A549 (cell line): ENCODE measurements around the gene LUZP2.

Source experiments
- CTCF ChIP-seq: fragments of >200 bp; sonication (Bioruptor Twin); formaldehyde crosslinking; IDR thresholded peaks from 3 replicates; pipeline ENCODE4 v1.5.1; 2016
- EP300 ChIP-seq, 2 experiments: fragments of >200 bp; sonication (Bioruptor Twin); formaldehyde crosslinking; IDR thresholded peaks; 2 replicates in 1 of 2; 3 replicates in 1 of 2; pipeline ENCODE4 v1.6.1; 2016 to 2017
- FOSB ChIP-seq: fragments of 250-450 bp; sonication (Bioruptor Pico); IDR thresholded peaks from 2 replicates; pipeline ENCODE4 v1.5.0; 2020; ENCODE audit warnings: mild to moderate bottlenecking, moderate library complexity
- HDAC2 ChIP-seq: fragments of 200-600 bp; sonication (generic); IDR thresholded peaks from 2 replicates; pipeline ENCODE4 v1.6.1; 2016
- JUN ChIP-seq, 2 experiments: fragments of >200 bp; sonication (Bioruptor Twin); formaldehyde crosslinking; IDR thresholded peaks; 2 replicates in 1 of 2; 3 replicates in 1 of 2; pipeline ENCODE4 v1.6.1; 2016 to 2017
- KDM1A ChIP-seq: fragments of 200-600 bp; sonication (generic); IDR thresholded peaks from 2 replicates; pipeline ENCODE4 v1.6.1; 2016; ENCODE audit warnings: low read depth, mild to moderate bottlenecking
- MAFK ChIP-seq: fragments of 450-650 bp; IDR thresholded peaks from 2 replicates; pipeline ENCODE4 v1.6.1; 2014; ENCODE audit not compliant: partially characterized antibody
- MAX ChIP-seq: IDR thresholded peaks from 2 replicates; pipeline ENCODE4 v1.6.1; 2012
- NR3C1 ChIP-seq: fragments of >200 bp; sonication (Bioruptor Twin); formaldehyde crosslinking; IDR thresholded peaks from 3 replicates; pipeline ENCODE4 v1.6.1; 2017
- POLR2A ChIP-seq: IDR thresholded peaks from 2 replicates; pipeline ENCODE4 v1.6.1; 2012; ENCODE audit warnings: mild to moderate bottlenecking, low read length
- RAD21 ChIP-seq, 2 experiments: fragments of >200 bp in 1 of 2; sonication (Bioruptor Twin) in 1 of 2; formaldehyde crosslinking in 1 of 2; IDR thresholded peaks in 1 of 2; conservative IDR thresholded peaks in 1 of 2; 2 replicates in 1 of 2; 3 replicates in 1 of 2; pipeline ENCODE4 v1.6.1; 2012 to 2018; ENCODE audit warnings: inconsistent platforms in 1 of 2
- RARB ChIP-seq: fragments of 250-450 bp; sonication (Bioruptor Pico); IDR thresholded peaks from 2 replicates; pipeline ENCODE4 v1.8.0; 2021; ENCODE audit warnings: mild to moderate bottlenecking, moderate library complexity
- USF2 ChIP-seq: fragments of 450-650 bp; IDR thresholded peaks from 2 replicates; pipeline ENCODE4 v1.6.1; 2014; ENCODE audit warnings: antibody characterized with exemption
- ZFP36 ChIP-seq: fragments of 450-650 bp; IDR thresholded peaks from 2 replicates; pipeline ENCODE4 v1.6.1; 2014; ENCODE audit warnings: borderline replicate concordance; ENCODE audit not compliant: partially characterized antibody

GRCh38 chr11:24896118-24896835 lies 399.4 kb downstream of the LUZP2 start:
- TF ChIP-seq CTCF (no peak), HDAC2 (no peak), MAFK (no peak), NR3C1 (no peak), POLR2A (no peak), MAX (no peak), RAD21 (conservative IDR thresholded peaks at IDR 0.05 in 1 of 2, IDR thresholded peaks at IDR 0.05 in 1 of 2) (no peak), ZFP36 (no peak), FOSB (CRISPR knock-in tag) (no peak), RARB (CRISPR knock-in tag) (no peak), USF2 (no peak), JUN (IDR thresholded peaks at IDR 0.05) (no peak), KDM1A (no peak), EP300 (IDR thresholded peaks at IDR 0.05) (no peak)
